SK-N-SH treated with all-trans-retinoic acid at 6 μM for 48 hours (cell line): Measurements from ENCODE around the gene MVK.

Experiments
- OSR1 ChIP-seq: fragments of 250-450 bp; sonication (Bioruptor Pico); IDR thresholded peaks from 2 replicates; pipeline ENCODE4 v1.8.0; 2022; ENCODE audit warnings: moderate library complexity, mild to moderate bottlenecking, inconsistent platforms
- ZC3H10 ChIP-seq: fragments of 250-450 bp; sonication (Bioruptor Pico); IDR thresholded peaks from 2 replicates; pipeline ENCODE4 v1.5.1; 2021; ENCODE audit warnings: mild to moderate bottlenecking, moderate library complexity
- TF ChIP-seq, protein P1 (sequence below): fragments of 250-450 bp; sonication (Bioruptor Pico); IDR thresholded peaks from 2 replicates; pipeline ENCODE4 v1.5.1; 2020; ENCODE audit warnings: low read depth, mild to moderate bottlenecking, moderate library complexity

- no peak for TF ChIP-seq OSR1 (CRISPR knock-in tag)
- TF ChIP-seq, protein P1, sequence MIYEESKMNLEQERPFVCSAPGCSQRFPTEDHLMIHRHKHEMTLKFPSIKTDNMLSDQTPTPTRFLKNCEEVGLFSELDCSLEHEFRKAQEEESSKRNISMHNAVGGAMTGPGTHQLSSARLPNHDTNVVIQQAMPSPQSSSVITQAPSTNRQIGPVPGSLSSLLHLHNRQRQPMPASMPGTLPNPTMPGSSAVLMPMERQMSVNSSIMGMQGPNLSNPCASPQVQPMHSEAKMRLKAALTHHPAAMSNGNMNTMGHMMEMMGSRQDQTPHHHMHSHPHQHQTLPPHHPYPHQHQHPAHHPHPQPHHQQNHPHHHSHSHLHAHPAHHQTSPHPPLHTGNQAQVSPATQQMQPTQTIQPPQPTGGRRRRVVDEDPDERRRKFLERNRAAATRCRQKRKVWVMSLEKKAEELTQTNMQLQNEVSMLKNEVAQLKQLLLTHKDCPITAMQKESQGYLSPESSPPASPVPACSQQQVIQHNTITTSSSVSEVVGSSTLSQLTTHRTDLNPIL (CRISPR knock-in tag): no peak
- TF ChIP-seq ZC3H10 (CRISPR knock-in tag): no peak
Observed at GRCh38 chr12:109586385-109587296, 13.0 kb downstream of the MVK start.
